IMR-90 (cell line): ENCODE measurements around the gene OR8J3. TPM values are rescaled to one million over a fixed set of nuclear protein-coding genes. Genes with fewer than 3 reads are reported as not detected.

Source experiments
- ATAC-seq: fragments of 200-7000 bp; cut with Tn5 transposase; 2 replicates; pipeline ENCODE4 v1.9.1; 2020; ENCODE audit warnings: low read depth, mild to moderate bottlenecking, moderate library complexity
- Bru-seq: library from RNA; stranded (reverse); fragments of 400-500 nt; gene quantifications from one replicate; lab custom pipeline; 2021; lab: Mats Ljungman, UMichigan
- BruChase-seq, 2 experiments: library from RNA; stranded (reverse); fragments of 400-500 nt; gene quantifications; one replicate each; lab custom pipeline; 2021; lab: Mats Ljungman, UMichigan
- BruUV-seq: library from RNA; stranded (reverse); fragments of 400-500 nt; replicated peaks from 2 replicates; lab custom pipeline; 2021; lab: Mats Ljungman, UMichigan
- CTCF ChIA-PET: fragments of 300-600 bp; formaldehyde crosslinking; extraction: SDS; loops from one replicate; lab custom pipeline; 2021; ENCODE audit warnings: antibody characterized with exemption; lab: Yijun Ruan, JAX
- POLR2A ChIA-PET: fragments of 300-600 bp; sonication (Branson Sonifier 250); formaldehyde crosslinking; loops from one replicate; lab custom pipeline; 2022; ENCODE audit warnings: antibody characterized with exemption; ENCODE audit not compliant: unreplicated experiment; lab: Charles Lee
- DNase-seq: peaks from one replicate; pipeline ENCODE4 v3.0.0; 2013
- H2AFZ ChIP-seq: replicated peaks from 2 replicates; pipeline ENCODE3; 2013; ENCODE audit warnings: low read length, mild to moderate bottlenecking; ENCODE audit not compliant: poor library complexity
- H2AK5ac ChIP-seq: 2 replicates; pipeline ENCODE4 v1.6.1; 2013; ENCODE audit warnings: low read depth, low read length, inconsistent platforms
- H2AK9ac ChIP-seq: replicated peaks from 2 replicates; pipeline ENCODE3; 2013; ENCODE audit warnings: mild to moderate bottlenecking, low read depth, low read length, moderate library complexity; ENCODE audit not compliant: poor library complexity
- H2BK120ac ChIP-seq: 2 replicates; pipeline ENCODE4 v1.6.1; 2013; ENCODE audit warnings: low read depth, low read length, inconsistent platforms
- H2BK15ac ChIP-seq: 3 replicates; pipeline ENCODE4 v1.6.1; 2013; ENCODE audit warnings: low read depth, low read length, inconsistent platforms
- H2BK20ac ChIP-seq: 2 replicates; pipeline ENCODE4 v1.6.1; 2013; ENCODE audit warnings: low read depth, mild to moderate bottlenecking, inconsistent platforms, low read length, moderate library complexity
- H2BK5ac ChIP-seq: 2 replicates; pipeline ENCODE4 v1.6.1; 2013; ENCODE audit warnings: mild to moderate bottlenecking, low read depth, low read length, inconsistent platforms; ENCODE audit not compliant: poor library complexity, severe bottlenecking
- H3K14ac ChIP-seq: replicated peaks from 2 replicates; pipeline ENCODE4 v1.6.1; 2013; ENCODE audit warnings: low read depth, low read length, inconsistent platforms
- H3K18ac ChIP-seq: 2 replicates; pipeline ENCODE4 v1.6.1; 2013; ENCODE audit warnings: low read depth, low read length, control low read depth
- H3K23ac ChIP-seq: 2 replicates; pipeline ENCODE4 v1.6.1; 2013; ENCODE audit warnings: low read depth, low read length, inconsistent platforms
- H3K27ac ChIP-seq: 2 replicates; pipeline ENCODE4 v1.5.1; 2013; ENCODE audit warnings: mild to moderate bottlenecking, control low read depth, low read length; ENCODE audit not compliant: insufficient read depth
- H3K27me3 ChIP-seq: 2 replicates; pipeline ENCODE4 v1.6.1; 2013; ENCODE audit warnings: low read length; ENCODE audit not compliant: control insufficient read depth, insufficient read depth
- H3K36me3 ChIP-seq: 2 replicates; pipeline ENCODE4 v1.6.1; 2013; ENCODE audit warnings: low read length, mixed read lengths; ENCODE audit not compliant: control insufficient read depth, insufficient read depth
- H3K4ac ChIP-seq: 2 replicates; pipeline ENCODE4 v1.6.1; 2013; ENCODE audit warnings: low read depth, low read length, inconsistent platforms
- H3K4me1 ChIP-seq: 2 replicates; pipeline ENCODE4 v1.6.1; 2013; ENCODE audit warnings: low read length, mixed read lengths; ENCODE audit not compliant: control insufficient read depth, insufficient read depth
- H3K4me2 ChIP-seq: 2 replicates; pipeline ENCODE4 v1.6.1; 2013; ENCODE audit warnings: low read depth, mild to moderate bottlenecking, control low read depth, low read length, moderate library complexity
- H3K4me3 ChIP-seq: 2 replicates; pipeline ENCODE4 v1.5.1; 2013; ENCODE audit warnings: low read depth, mild to moderate bottlenecking, control low read depth, low read length, moderate library complexity; ENCODE audit not compliant: insufficient read depth
- H3K56ac ChIP-seq: 2 replicates; pipeline ENCODE4 v1.6.1; 2013; ENCODE audit warnings: low read length, inconsistent platforms; ENCODE audit not compliant: insufficient read depth; ENCODE audit errors: extremely low read depth
- H3K79me1 ChIP-seq, 2 experiments: 2 replicates each; pipeline ENCODE4 v1.6.1; 2013; ENCODE audit warnings: low read length in 2 of 2, inconsistent platforms in 1 of 2, low read depth in 1 of 2
- H3K9ac ChIP-seq: 2 replicates; pipeline ENCODE4 v1.6.1; 2013; ENCODE audit warnings: low read depth, low read length, control low read depth
- H3K9me1 ChIP-seq: 2 replicates; pipeline ENCODE4 v1.6.1; 2013; ENCODE audit warnings: low read length, inconsistent platforms; ENCODE audit not compliant: insufficient read depth
- H3K9me3 ChIP-seq: 2 replicates; pipeline ENCODE4 v1.6.1; 2013; ENCODE audit warnings: low read length; ENCODE audit not compliant: control insufficient read depth, insufficient read depth
- H4K20me1 ChIP-seq: 2 replicates; pipeline ENCODE4 v1.6.1; 2013; ENCODE audit warnings: low read length, inconsistent platforms; ENCODE audit not compliant: insufficient read depth
- H4K5ac ChIP-seq: 2 replicates; pipeline ENCODE4 v1.6.1; 2013; ENCODE audit warnings: mild to moderate bottlenecking, low read depth, low read length, control low read depth
- H4K8ac ChIP-seq, 2 experiments: 2 replicates each; pipeline ENCODE4 v1.6.1; 2013; ENCODE audit warnings: low read depth in 2 of 2, low read length in 2 of 2, control low read depth in 1 of 2, inconsistent platforms in 1 of 2
- H4K91ac ChIP-seq: 2 replicates; pipeline ENCODE4 v1.6.1; 2013; ENCODE audit warnings: low read depth, low read length, inconsistent platforms; ENCODE audit not compliant: insufficient read depth
- MAFK ChIP-seq: IDR thresholded peaks from 2 replicates; pipeline ENCODE4 v1.6.1; 2012; ENCODE audit warnings: low read depth, low read length, improper control_type of control experiment
- RFX5 ChIP-seq: IDR thresholded peaks from 2 replicates; pipeline ENCODE4 v1.8.0; 2012; ENCODE audit warnings: low read depth, mild to moderate bottlenecking, low read length, moderate library complexity
- dilution Hi-C: fragments of 300-500 bp; cut with HindIII; formaldehyde crosslinking; loops from one replicate; pipeline ENCODE4 v1.14.3; 2018; ENCODE audit warnings: low sequenced_read_pairs; ENCODE audit not compliant: unreplicated experiment
- in situ Hi-C: fragments of 300-500 bp; cut with MboI; formaldehyde crosslinking; loops from 3 replicates; pipeline ENCODE4 v1.14.3; 2019; ENCODE audit warnings: low sequenced_read_pairs, inconsistent platforms, mixed read lengths
- intact Hi-C: fragments of 100-400 bp; cut with micrococcal nuclease; formaldehyde crosslinking; loops from 2 replicates; pipeline ENCODE4 v1.10.0; 2022
- long read RNA-seq: library from polyadenylated mRNA; unstranded; transcript quantifications from one replicate; pipeline ENCODE4 v2.0.0, GENCODE V29; 2021; ENCODE audit not compliant: unreplicated experiment
- polyA plus RNA-seq, 3 experiments: library from polyadenylated mRNA; depleted of rRNA; stranded (reverse); fragments of >200 nt; gene quantifications; 2 replicates each; pipeline ENCODE4 v1.2.3, GENCODE V29; 2012; ENCODE audit warnings: low replicate concordance in 1 of 3
- total RNA-seq: library from RNA; depleted of rRNA; stranded (reverse); fragments of >200 nt; gene quantifications from 2 replicates; pipeline ENCODE4 v1.2.3, GENCODE V29; 2012; rRNA removed

Gene OR8J3
- total RNA-seq (not detected in 2 replicates), polyA plus RNA-seq (2012; rRNA removed) (not detected in 2 replicates), Bru-seq, nascent RNA (not detected), BruChase-seq, experiment 1, labeled RNA remaining after a 6-hour chase (not detected), BruChase-seq, experiment 2, labeled RNA remaining after a 2-hour chase (not detected)
- not detected in 2 replicates for polyA plus RNA-seq (2012; cell fraction: cytosol; rRNA removed)
- not detected in 2 replicates for polyA plus RNA-seq (2012; cell fraction: nucleus; rRNA removed; ENCODE audit: low replicate concordance)
- long read RNA-seq, result 0 reads

- no peak within 1 kb of the TSS for H4K8ac ChIP-seq
- intact Hi-C loops (no loop called here), in situ Hi-C loops (no loop called here), dilution Hi-C loops (no loop called here)
- DNase-seq, result no peak
- no peak within 1 kb of the TSS for H3K14ac ChIP-seq
- H4K91ac ChIP-seq, result no peak within 1 kb of the TSS
- no peak within 1 kb of the TSS for H3K27ac ChIP-seq
- H2BK20ac ChIP-seq, result no peak within 1 kb of the TSS
- no peak within 1 kb of the TSS for H3K23ac ChIP-seq
- no peak within 1 kb of the TSS for H3K4ac ChIP-seq
- H3K9me1 ChIP-seq, result no peaks in the 10 kb centered on the region
- no peak for ATAC-seq
- H3K9ac ChIP-seq, result no peak within 1 kb of the TSS
- H3K4me3 ChIP-seq, result no peak within 1 kb of the TSS
- H3K9me3 ChIP-seq, result no peaks in the 10 kb centered on the region
- H2AK9ac ChIP-seq, result no peak within 1 kb of the TSS
- CTCF ChIA-PET, result no interaction called here
- no peaks in the 10 kb centered on the region for H3K79me1 ChIP-seq
- TF ChIP-seq MAFK (peak; percentile 54), RFX5 (no peak)
- H2BK15ac ChIP-seq, result no peak within 1 kb of the TSS
- no peak within 1 kb of the TSS for H3K4me2 ChIP-seq
- H3K4me1 ChIP-seq, result no peaks in the 10 kb centered on the region
- H2AFZ ChIP-seq, result no peak within 1 kb of the TSS
- POLR2A ChIA-PET, result no interaction called here
- H3K27me3 ChIP-seq, result no peaks in the 10 kb centered on the region
- no peak within 1 kb of the TSS for H4K5ac ChIP-seq
- no peak within 1 kb of the TSS for H2AK5ac ChIP-seq
- no peak within 1 kb of the TSS for H3K18ac ChIP-seq
- H4K20me1 ChIP-seq, result no peaks in the 10 kb centered on the region
- no peak within 1 kb of the TSS for H2BK5ac ChIP-seq
- no peaks in the 10 kb centered on the region for H3K36me3 ChIP-seq
- H3K56ac ChIP-seq, result no peak within 1 kb of the TSS
- H2BK120ac ChIP-seq, result no peak within 1 kb of the TSS
- no TSS peak for BruUV-seq
Measured at GRCh38 chr11:56140151-56140661, at the start of gene OR8J3. Gene OR8J3, minus strand, starts transcription at chr11:56140201. Its CDS starts 2,483 bp downstream, at chr11:56137718.
